ENCODE data around the gene CCDC122. TPM values are rescaled to one million over a fixed set of nuclear protein-coding genes. Genes with fewer than 3 reads are reported as not detected.

CCDC122 gene
- total RNA-seq, 1 donor from 2014 or later = 4.8 TPM

- H3K36me3 Mint-ChIP-seq (ENCODE audit: low read depth) = peaks cover 3% of the 10 kb centered on the region
- H3K27ac Mint-ChIP-seq (ENCODE audit: unreplicated experiment) = no peak overlapping the region
- TF ChIP-seq CTCF (conservative IDR thresholded peaks at IDR 0.05) = no peak
- H3K9me3 Mint-ChIP-seq = peaks cover 3% of the 10 kb centered on the region
- H3K27me3 Mint-ChIP-seq (ENCODE audit: low read depth) = peaks cover 3% of the 10 kb centered on the region
- DNase-seq (ENCODE audit: low read depth, low spot score) = no peak
- H3K4me1 Mint-ChIP-seq = peaks cover 6% of the 10 kb centered on the region
- no peak overlapping the region for H3K4me3 Mint-ChIP-seq
Observed at GRCh38 chr13:43805071-43805468, 74.5 kb downstream of the CCDC122 start.

- peaks cover 2% of the 10 kb centered on the region for H3K36me3 Mint-ChIP-seq (ENCODE audit: low read depth)
- H3K4me3 Mint-ChIP-seq = no peak overlapping the region
- H3K4me1 Mint-ChIP-seq = peaks cover 6% of the 10 kb centered on the region
- H3K27me3 Mint-ChIP-seq (ENCODE audit: low read depth) = peaks cover 3% of the 10 kb centered on the region
- H3K27ac Mint-ChIP-seq (ENCODE audit: unreplicated experiment) = no peak overlapping the region
- DNase-seq (ENCODE audit: low read depth, low spot score) = peak; percentile 42
- TF ChIP-seq CTCF (conservative IDR thresholded peaks at IDR 0.05) = peak; percentile 81
- H3K9me3 Mint-ChIP-seq = peaks cover 1% of the 10 kb centered on the region
Observed at GRCh38 chr13:43804461-43805070, 75.0 kb downstream of the CCDC122 start.

GRCh38 chr13:43802511-43802910 lies 77.0 kb downstream of the CCDC122 start:
- Mint-ChIP-seq H3K27me3 (ENCODE audit: low read depth) (peaks cover 3% of the 10 kb centered on the region), H3K9me3 (no peaks in the 10 kb centered on the region), H3K4me3 (no peak overlapping the region), H3K36me3 (ENCODE audit: low read depth) (no peaks in the 10 kb centered on the region), H3K27ac (ENCODE audit: unreplicated experiment) (no peak overlapping the region), H3K4me1 (peaks cover 6% of the 10 kb centered on the region)
- no peak for DNase-seq (ENCODE audit: low read depth, low spot score)
- no peak for TF ChIP-seq CTCF (conservative IDR thresholded peaks at IDR 0.05)

- Mint-ChIP-seq H3K27me3 (ENCODE audit: low read depth) (peaks cover 3% of the 10 kb centered on the region), H3K27ac (ENCODE audit: unreplicated experiment) (no peak overlapping the region), H3K4me3 (no peak overlapping the region), H3K4me1 (peaks cover 9% of the 10 kb centered on the region), H3K9me3 (no peaks in the 10 kb centered on the region), H3K36me3 (ENCODE audit: low read depth) (no peaks in the 10 kb centered on the region)
- TF ChIP-seq CTCF (conservative IDR thresholded peaks at IDR 0.05) = no peak
- DNase-seq (ENCODE audit: low read depth, low spot score) = no peak
Observed at GRCh38 chr13:43800828-43801227, 78.7 kb downstream of the CCDC122 start.

- Mint-ChIP-seq H3K27me3 (ENCODE audit: low read depth) (no peaks in the 10 kb centered on the region), H3K27ac (ENCODE audit: unreplicated experiment) (no peak overlapping the region), H3K4me3 (no peak overlapping the region), H3K36me3 (ENCODE audit: low read depth) (no peaks in the 10 kb centered on the region), H3K4me1 (peaks cover 5% of the 10 kb centered on the region), H3K9me3 (no peaks in the 10 kb centered on the region)
- no peak for TF ChIP-seq CTCF (conservative IDR thresholded peaks at IDR 0.05)
- DNase-seq (ENCODE audit: low read depth, low spot score) = no peak
Observed at GRCh38 chr13:43799191-43799590, 80.3 kb downstream of the CCDC122 start.

Measured in neural crest cell (in vitro differentiated cells).